PC-9 (cell line): ENCODE data around the gene CTNND1. TPM values are rescaled to one million over a fixed set of nuclear protein-coding genes. Genes with fewer than 3 reads are reported as not detected.
"Not testable (repeated sequence)": the region's sequence is repeated elsewhere in the genome, so short reads cannot be mapped to it uniquely, and the experiment has no call there.

Source experiments
- BruUV-seq: library from RNA; stranded (reverse); fragments of 400-500 nt; replicated peaks from 2 replicates; lab custom pipeline; 2021; lab: Mats Ljungman, UMichigan
- CTCF ChIA-PET: fragments of 300-600 bp; sonication (Branson Sonifier 250); formaldehyde crosslinking; loops from one replicate; lab custom pipeline; 2022; ENCODE audit warnings: antibody characterized with exemption; lab: Charles Lee
- POLR2A ChIA-PET: fragments of 300-600 bp; sonication (Branson Sonifier 250); formaldehyde crosslinking; loops from one replicate; lab custom pipeline; 2022; ENCODE audit warnings: antibody characterized with exemption; ENCODE audit not compliant: unreplicated experiment; lab: Charles Lee
- DNase-seq, 2 experiments: peaks; one replicate each; pipeline versions ENCODE4 v3.0.0 to v3.0.0-alpha.2; 2015 to 2022; ENCODE audit warnings: mixed read lengths in 1 of 2
- H2AFZ ChIP-seq: fragments of 200-600 bp; sonication (generic); 2 replicates; pipeline ENCODE4 v1.8.1; 2017; ENCODE audit warnings: antibody characterized with exemption
- H3F3A ChIP-seq: fragments of 200-600 bp; sonication (generic); 2 replicates; pipeline ENCODE4 v1.8.1; 2017; ENCODE audit warnings: antibody characterized with exemption, mild to moderate bottlenecking, low read depth; ENCODE audit not compliant: insufficient read depth
- H3K27ac ChIP-seq: fragments of 200-600 bp; sonication (generic); 2 replicates; pipeline ENCODE4 v1.6.1; 2016; ENCODE audit warnings: mixed run types
- H3K27me3 ChIP-seq: fragments of 200-600 bp; sonication (generic); 2 replicates; pipeline ENCODE4 v1.6.1; 2016; ENCODE audit warnings: low read depth, mixed run types; ENCODE audit not compliant: insufficient read depth
- H3K36me3 ChIP-seq: fragments of 200-600 bp; sonication (generic); 2 replicates; pipeline ENCODE4 v1.6.1; 2016; ENCODE audit warnings: low read depth, mixed run types
- H3K4me1 ChIP-seq: fragments of 200-600 bp; sonication (generic); replicated peaks from 2 replicates; pipeline ENCODE4 v1.6.1; 2016; ENCODE audit warnings: mixed run types; ENCODE audit not compliant: insufficient read depth
- H3K4me2 ChIP-seq: fragments of 200-600 bp; sonication (generic); 2 replicates; pipeline ENCODE4 v1.6.1; 2017; ENCODE audit warnings: mixed run types
- H3K4me3 ChIP-seq: fragments of 200-600 bp; sonication (generic); 2 replicates; pipeline ENCODE4 v1.6.1; 2016; ENCODE audit warnings: mixed run types
- H3K79me2 ChIP-seq: fragments of 200-600 bp; sonication (generic); 2 replicates; pipeline ENCODE4 v1.6.1; 2017; ENCODE audit warnings: low read depth, mixed run types
- H3K9me2 ChIP-seq: fragments of 200-600 bp; sonication (generic); 2 replicates; pipeline ENCODE4 v1.8.1; 2017; ENCODE audit warnings: mild to moderate bottlenecking; ENCODE audit not compliant: insufficient read depth
- H3K9me3 ChIP-seq: fragments of 200-600 bp; sonication (generic); 2 replicates; pipeline ENCODE4 v1.8.1; 2016; ENCODE audit warnings: low read depth; ENCODE audit not compliant: insufficient read depth
- H4K20me1 ChIP-seq: fragments of 200-600 bp; sonication (generic); 2 replicates; pipeline ENCODE4 v1.8.1; 2017; ENCODE audit not compliant: insufficient read depth
- CTCF ChIP-seq: fragments of 200-600 bp; sonication (generic); conservative IDR thresholded peaks from 2 replicates; pipeline ENCODE4 v1.6.1; 2017; ENCODE audit warnings: mixed run types, antibody characterized with exemption, mild to moderate bottlenecking, moderate library complexity
- EZH2 ChIP-seq: fragments of 200-600 bp; sonication (generic); IDR thresholded peaks from 2 replicates; pipeline ENCODE4 v1.8.0; 2017; ENCODE audit warnings: antibody characterized with exemption, low read depth
- intact Hi-C: fragments of 100-400 bp; cut with micrococcal nuclease; formaldehyde crosslinking; loops from one replicate; pipeline ENCODE4 v1.10.0; 2022; ENCODE audit not compliant: unreplicated experiment
- total RNA-seq: library from RNA; stranded (reverse); gene quantifications from 2 replicates; pipeline ENCODE4 v1.2.3, GENCODE V29; 2021

The CTNND1 gene
- total RNA-seq, 1 experiment from 2014 or later, result 340 TPM

GRCh38 chr11:57713835-57714234 lies 47.8 kb upstream of the CTNND1 start:
- intact Hi-C loops, result loop anchor here (2.0 kb wide), 1 partner anchor 183 kb away; the partner anchor contains the start of gene TIMM10

GRCh38 chr11:57716726-57717125 lies 44.9 kb upstream of the CTNND1 start:
- H3K9me2 ChIP-seq, H3K4me3 ChIP-seq, H3K9me3 ChIP-seq, H3K4me2 ChIP-seq, CTCF ChIA-PET, intact Hi-C loops, DNase-seq, H2AFZ ChIP-seq, H3K27me3 ChIP-seq, BruUV-seq, H3K27ac ChIP-seq, H3K36me3 ChIP-seq, POLR2A ChIA-PET: not testable (repeated sequence)
- peaks cover 23% of the 10 kb centered on the region for H3F3A ChIP-seq
- H4K20me1 ChIP-seq, result peaks cover 42% of the 10 kb centered on the region
- peaks cover 73% of the 10 kb centered on the region for H3K79me2 ChIP-seq
- peaks cover 16% of the 10 kb centered on the region for H3K4me1 ChIP-seq

More at GRCh38 chr11:57713835-57714234, 47.8 kb upstream of the CTNND1 start:
- Histone ChIP-seq H3K4me1 (peaks cover 25% of the 10 kb centered on the region), H3K27ac (no peak overlapping the region), H3K4me3 (peak overlapping the region; percentile 97), H3K4me2 (peak overlapping the region; percentile 99), H3K27me3 (no peaks in the 10 kb centered on the region), H4K20me1 (peaks cover 23% of the 10 kb centered on the region), H3K36me3 (0 out of 2 replicates have a peak, but pooled peaks cover 5% of the 10 kb centered on the region), H3K9me3 (no peaks in the 10 kb centered on the region), H3K79me2 (peaks cover 67% of the 10 kb centered on the region), H2AFZ (no peak overlapping the region), H3K9me2 (no peaks in the 10 kb centered on the region), H3F3A (peaks cover 23% of the 10 kb centered on the region; the same call in 1 of the 2 replicates)
- ChIA-PET POLR2A (no interaction called here), CTCF (interaction anchor here (0.9 to 1.1 kb wide), 2 partner anchors 38 to 87 kb away, joined by 3 read pairs; partner anchors contain the start of gene BTBD18)
- DNase-seq, result no peak
- no TSS peak for BruUV-seq
- TF ChIP-seq CTCF (no peak), EZH2 (no peak)

- Histone ChIP-seq H3K9me2 (no peaks in the 10 kb centered on the region), H3K4me1 (peaks cover 9% of the 10 kb centered on the region), H3K9me3 (no peaks in the 10 kb centered on the region), H3K79me2 (peaks cover 88% of the 10 kb centered on the region), H3K27me3 (no peaks in the 10 kb centered on the region), H3F3A (peaks cover 16% of the 10 kb centered on the region), H3K4me3 (no peak overlapping the region), H2AFZ (no peak overlapping the region), H4K20me1 (peaks cover 28% of the 10 kb centered on the region), H3K36me3 (0 out of 2 replicates have a peak, but pooled peaks cover 18% of the 10 kb centered on the region), H3K27ac (peak overlapping the region; percentile 21), H3K4me2 (no peak overlapping the region)
- intact Hi-C loops, result no loop called here
- TF ChIP-seq CTCF (no peak), EZH2 (no peak)
- POLR2A ChIA-PET, result interaction anchor here (0.6 kb wide), 1 partner anchor 15 kb away, joined by 6 read pairs; the partner anchor contains the start of gene MED19
- DNase-seq, result no peak
- no TSS peak for BruUV-seq
- CTCF ChIA-PET, result no interaction called here
Observed at GRCh38 chr11:57727185-57727584, 34.4 kb upstream of the CTNND1 start.
